ENCODE measurements around the gene TBCK.

DNA sequence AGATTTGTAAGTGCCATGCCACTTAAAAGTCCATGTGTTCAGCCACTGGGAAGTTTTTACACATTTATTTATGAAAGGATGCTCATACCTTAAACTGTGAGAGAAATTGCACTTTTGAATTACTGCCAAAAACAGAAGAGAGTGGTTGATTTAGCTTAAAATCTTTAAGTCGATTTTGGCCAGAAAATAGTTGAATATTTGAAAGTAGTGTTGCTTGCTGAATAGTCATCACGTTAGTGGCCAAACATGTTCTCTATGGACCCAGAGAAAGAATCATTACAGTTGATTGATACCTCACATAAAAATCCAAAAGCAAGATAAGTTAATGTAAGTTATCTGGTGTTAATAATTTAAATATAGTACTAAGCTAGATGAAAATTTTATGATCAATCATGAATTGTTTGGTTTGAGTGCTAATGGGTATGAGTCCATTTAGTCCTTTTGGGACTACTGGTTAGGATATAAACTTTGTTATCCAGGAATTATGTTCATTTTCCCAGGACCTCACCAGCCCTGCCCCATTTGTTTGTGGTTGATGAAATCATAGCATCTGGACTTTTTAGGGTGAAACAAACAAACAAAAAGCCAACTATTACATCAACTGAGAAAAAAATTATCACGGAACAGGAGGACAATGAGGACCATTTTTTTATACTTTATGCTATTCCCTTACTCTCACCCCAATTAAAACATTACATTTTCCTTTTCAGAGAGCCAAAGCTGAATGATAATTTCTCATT lies 46.2 kb upstream of the TBCK start:
- TF ChIP-seq POLR2AphosphoS5 (IDR thresholded peaks at IDR 0.05; ENCODE audit: borderline replicate concordance, low read depth, low read length), result no peak
- TF ChIP-seq EZH2 (IDR thresholded peaks at IDR 0.05), result no peak

Measured in SK-N-MC (cell line).